Right lobe of liver (tissue), 6 donors: Measurements from ENCODE around the gene TEX264. TPM values are rescaled to one million over a fixed set of nuclear protein-coding genes. Genes with fewer than 3 reads are reported as not detected.

Source experiments
- ATAC-seq, 4 donors: fragments of 200-7000 bp; cut with Tn5 transposase; one replicate each; pipeline ENCODE4 v1.9.1; 2020; ENCODE audit warnings: mild to moderate bottlenecking in 4 of 4, moderate library complexity in 4 of 4
- DNase-seq, 3 donors: peaks; one replicate each; pipeline ENCODE4 v3.0.0-alpha.2; 2020
- H3K27ac ChIP-seq, 3 donors: fragments of 200-600 bp; one replicate each; pipeline ENCODE4 v1.8.0; 2022
- H3K27me3 ChIP-seq, 2 donors: fragments of 200-600 bp; one replicate each; pipeline ENCODE4 v1.8.0; 2022
- H3K36me3 ChIP-seq, 4 donors: fragments of 200-600 bp; sonication (generic) in 1 of 4; one replicate each; pipeline versions ENCODE4 v1.5.1 to v1.8.0; 2017 to 2022; ENCODE audit warnings: control low read depth in 1 of 4
- H3K4me1 ChIP-seq, 4 donors: fragments of 200-600 bp; sonication (generic) in 1 of 4; one replicate each; pipeline versions ENCODE4 v1.5.1 to v1.8.0; 2017 to 2022; ENCODE audit warnings: control low read depth in 1 of 4
- H3K4me3 ChIP-seq, 3 donors: fragments of 200-600 bp; one replicate each; pipeline ENCODE4 v1.8.0; 2022
- H3K9me3 ChIP-seq, 4 donors: fragments of 200-600 bp; sonication (generic) in 1 of 4; one replicate each; pipeline versions ENCODE4 v1.5.1 to v1.8.0; 2017 to 2022; ENCODE audit warnings: control low read depth in 1 of 4
- CTCF ChIP-seq, 4 donors: fragments of 200-600 bp in 3 of 4; fragments of 450-650 bp in 1 of 4; IDR thresholded peaks; one replicate each; pipeline versions ENCODE4 v1.5.1 to v1.8.0; 2016 to 2022; ENCODE audit warnings: antibody characterized with exemption in 4 of 4, mild to moderate bottlenecking in 2 of 4
- POLR2A ChIP-seq: fragments of 450-650 bp; IDR thresholded peaks from one replicate; pipeline ENCODE4 v1.6.1; 2017; ENCODE audit warnings: antibody characterized with exemption, mild to moderate bottlenecking
- WGBS: methylation state at CpG from one replicate; pipeline ENCODE4 v1.1.6; 2018; ENCODE audit warnings: low coverage, low lambda C conversion rate; ENCODE audit not compliant: insufficient coverage; ENCODE audit errors: missing lambda C conversion rate; 5-methylcytosine and 5-hydroxymethylcytosine counted together
- intact Hi-C, 2 donors: fragments of 100-400 bp; cut with DNase I; formaldehyde crosslinking; loops; one replicate each; pipeline versions ENCODE4 v1.11.2 to v1.14.1; 2022
- total RNA-seq, 6 experiments: library from RNA; depleted of rRNA in 2 of 6; stranded (reverse); fragments of >200 nt in 2 of 6; fragmentation: NEBNext Ultra II Directional in 3 of 6; extraction: Animal tissue kit (Norgen Biotek cat#: 25700) in 3 of 6; gene quantifications; one replicate each; pipeline versions ENCODE4 v1.1.0 to v1.2.4, GENCODE V29; 2016 to 2023
- donor health status: DM: no; HTN: yes; CAD: no.
- donor health status: DM: no; HTN: no; CAD: no.
- donor health status: DM: no; HTN: no; CAD: no.
- donor health status: DM: no; HTN: yes; CAD: no.
- donor health status: DM: no; HTN: yes; CAD: no.

The TEX264 gene
- total RNA-seq, 6 experiments from 2014 or later: 26.5 to 67.0 (median 40.8) TPM

- Histone ChIP-seq H3K4me3 (no peak overlapping the region), H3K9me3 (no peaks in the 10 kb centered on the region), H3K36me3 (peaks cover 0 to 33% (median 7%) of the 10 kb centered on the region in 4 donors), H3K4me1 (peaks cover 0 to 9% (median 5%) of the 10 kb centered on the region in 4 donors), H3K27ac (no peak overlapping the region), H3K27me3 (no peaks in the 10 kb centered on the region)
- TF ChIP-seq CTCF (IDR thresholded peaks at IDR 0.05) (no peak), POLR2A (no peak)
- ATAC-seq (no peak), DNase-seq (no peak)
- intact Hi-C loops: no loop called here
- 81% methylated on average over 4 of the region's 4 CpGs for WGBS
Measured at GRCh38 chr3:51686056-51686455, 15.0 kb downstream of the TEX264 start.

GRCh38 chr3:51686512-51687215 is 15.6 kb downstream of the TEX264 start:
- no peak overlapping the region for H3K4me3 ChIP-seq
- H3K27me3 ChIP-seq: no peaks in the 10 kb centered on the region
- WGBS: 75% methylated on average over 6 of the region's 10 CpGs
- H3K4me1 ChIP-seq: peaks cover 0 to 3% (median 2%) of the 10 kb centered on the region in 4 donors
- peak in 1 of 3 donors; percentile 46 for DNase-seq
- H3K36me3 ChIP-seq: peaks cover 0 to 33% (median 7%) of the 10 kb centered on the region in 4 donors
- ATAC-seq: peak; percentile 27 to 54 (median 49)
- TF ChIP-seq POLR2A (no peak), CTCF (IDR thresholded peaks at IDR 0.05) (no peak)
- H3K9me3 ChIP-seq: no peaks in the 10 kb centered on the region
- peak overlapping the region in 1 of 3 donors; percentile 43 for H3K27ac ChIP-seq
- intact Hi-C loops: no loop called here

GRCh38 chr3:51687431-51688205 is 16.6 kb downstream of the TEX264 start:
- TF ChIP-seq CTCF (IDR thresholded peaks at IDR 0.05): no peak
- TF ChIP-seq POLR2A: no peak
- intact Hi-C loops: no loop called here
- H3K9me3 ChIP-seq: no peaks in the 10 kb centered on the region
- no peaks in the 10 kb centered on the region for H3K27me3 ChIP-seq
- no peaks in the 10 kb centered on the region for H3K4me1 ChIP-seq
- H3K27ac ChIP-seq: no peak overlapping the region
- DNase-seq (no peak), ATAC-seq (no peak)
- 80% methylated on average over 9 of the region's 14 CpGs for WGBS
- no peak overlapping the region for H3K4me3 ChIP-seq
- H3K36me3 ChIP-seq: peaks cover 0 to 34% (median 7%) of the 10 kb centered on the region in 4 donors

GRCh38 chr3:51688206-51688600 is 17.2 kb downstream of the TEX264 start:
- no peak overlapping the region for H3K27ac ChIP-seq
- DNase-seq: no peak
- H3K9me3 ChIP-seq: no peaks in the 10 kb centered on the region
- no peak overlapping the region for H3K4me3 ChIP-seq
- TF ChIP-seq POLR2A (no peak), CTCF (IDR thresholded peaks at IDR 0.05) (no peak)
- no CpG with 5 or more reads among the region's 3 CpGs for WGBS
- intact Hi-C loops: no loop called here
- ATAC-seq: no peak
- H3K36me3 ChIP-seq: peaks cover 0 to 40% (median 8%) of the 10 kb centered on the region in 4 donors
- no peaks in the 10 kb centered on the region for H3K27me3 ChIP-seq
- no peaks in the 10 kb centered on the region for H3K4me1 ChIP-seq
